H9 (cell line): ENCODE results near the gene TMEM182. TPM values are rescaled to one million over a fixed set of nuclear protein-coding genes. Genes with fewer than 3 reads are reported as not detected.

Experiments used
- DNase-seq: peaks from one replicate; pipeline ENCODE4 v3.0.0-alpha.2; 2017
- H2AFZ ChIP-seq: one replicate; pipeline ENCODE4 v1.6.1; 2013; ENCODE audit warnings: mild to moderate bottlenecking, low read length, control low read depth, moderate library complexity
- H2AK5ac ChIP-seq: 2 replicates; pipeline ENCODE4 v1.6.1; 2013; ENCODE audit warnings: low read length, control low read depth, mixed read lengths; ENCODE audit not compliant: insufficient read length
- H2BK120ac ChIP-seq: one replicate; pipeline ENCODE4 v1.6.1; 2013; ENCODE audit warnings: low read depth, mild to moderate bottlenecking, low read length, control low read depth, inconsistent platforms; ENCODE audit not compliant: poor library complexity, severe bottlenecking
- H2BK12ac ChIP-seq: 2 replicates; pipeline ENCODE4 v1.6.1; 2013; ENCODE audit warnings: low read length, control low read depth, mixed read lengths, low read depth; ENCODE audit not compliant: insufficient read length
- H2BK15ac ChIP-seq: 2 replicates; pipeline ENCODE4 v1.6.1; 2013; ENCODE audit warnings: low read depth, low read length, control low read depth
- H2BK20ac ChIP-seq: one replicate; pipeline ENCODE4 v1.6.1; 2013; ENCODE audit warnings: low read depth, mild to moderate bottlenecking, low read length, control low read depth, inconsistent platforms; ENCODE audit not compliant: poor library complexity, severe bottlenecking
- H2BK5ac ChIP-seq: 2 replicates; pipeline ENCODE4 v1.6.1; 2013; ENCODE audit warnings: low read length, control low read depth, mixed read lengths; ENCODE audit not compliant: insufficient read length
- H3K14ac ChIP-seq: 2 replicates; pipeline ENCODE4 v1.6.1; 2013; ENCODE audit warnings: low read length, control low read depth; ENCODE audit not compliant: insufficient read depth
- H3K18ac ChIP-seq: 2 replicates; pipeline ENCODE4 v1.6.1; 2013; ENCODE audit warnings: low read depth, mild to moderate bottlenecking, mixed read lengths, low read length, control low read depth; ENCODE audit not compliant: insufficient read length
- H3K23ac ChIP-seq: 2 replicates; pipeline ENCODE4 v1.6.1; 2013; ENCODE audit warnings: low read length, control low read depth, mixed read lengths, low read depth; ENCODE audit not compliant: insufficient read length
- H3K23me2 ChIP-seq: 2 replicates; pipeline ENCODE4 v1.6.1; 2013; ENCODE audit warnings: low read depth, mild to moderate bottlenecking, mixed read lengths, low read length, control low read depth; ENCODE audit not compliant: insufficient read length, poor library complexity, severe bottlenecking
- H3K27ac ChIP-seq: 2 replicates; pipeline ENCODE4 v1.5.1; 2013; ENCODE audit warnings: low read length, control low read depth, mixed read lengths, low read depth; ENCODE audit not compliant: insufficient read length
- H3K27me3 ChIP-seq: 2 replicates; pipeline ENCODE4 v1.6.1; 2013; ENCODE audit warnings: low read length, control low read depth, inconsistent platforms; ENCODE audit not compliant: insufficient read depth
- H3K4ac ChIP-seq: 2 replicates; pipeline ENCODE4 v1.6.1; 2013; ENCODE audit warnings: low read depth, mild to moderate bottlenecking, control low read depth, inconsistent platforms, low read length, moderate library complexity
- H3K4me1 ChIP-seq: 2 replicates; pipeline ENCODE4 v1.6.1; 2013; ENCODE audit warnings: low read length, control low read depth, inconsistent platforms; ENCODE audit not compliant: insufficient read depth
- H3K4me2 ChIP-seq: 2 replicates; pipeline ENCODE4 v1.6.1; 2013; ENCODE audit warnings: low read length, control low read depth, mixed read lengths; ENCODE audit not compliant: insufficient read length, insufficient read depth
- H3K56ac ChIP-seq: 2 replicates; pipeline ENCODE4 v1.6.1; 2013; ENCODE audit warnings: low read depth, mild to moderate bottlenecking, mixed read lengths, low read length, control low read depth; ENCODE audit not compliant: insufficient read length
- H3K79me1 ChIP-seq: 2 replicates; pipeline ENCODE4 v1.6.1; 2013; ENCODE audit warnings: low read depth, mild to moderate bottlenecking, moderate library complexity, low read length, control low read depth, inconsistent platforms; ENCODE audit not compliant: insufficient read depth, poor library complexity, severe bottlenecking
- H3K79me2 ChIP-seq: 2 replicates; pipeline ENCODE4 v1.6.1; 2013; ENCODE audit warnings: low read length, control low read depth, inconsistent platforms; ENCODE audit not compliant: insufficient read depth
- H3K9ac ChIP-seq: 2 replicates; pipeline ENCODE4 v1.6.1; 2013; ENCODE audit warnings: low read length, control low read depth, mixed read lengths; ENCODE audit not compliant: insufficient read length; ENCODE audit errors: extremely low read depth
- H3K9me3 ChIP-seq: one replicate; pipeline ENCODE4 v1.6.1; 2013; ENCODE audit warnings: low read depth, low read length, inconsistent platforms; ENCODE audit not compliant: control insufficient read depth
- H3T11ph ChIP-seq: one replicate; pipeline ENCODE4 v1.6.1; 2013; ENCODE audit warnings: mild to moderate bottlenecking, low read length, control low read depth, inconsistent platforms
- H4K20me1 ChIP-seq: one replicate; pipeline ENCODE4 v1.6.1; 2013; ENCODE audit not compliant: control insufficient read depth, insufficient read length, insufficient read depth
- H4K5ac ChIP-seq: 2 replicates; pipeline ENCODE4 v1.6.1; 2013; ENCODE audit warnings: low read depth, mild to moderate bottlenecking, mixed read lengths, low read length, control low read depth; ENCODE audit not compliant: insufficient read length
- H4K8ac ChIP-seq: replicated peaks from 2 replicates; pipeline ENCODE4 v1.6.1; 2013; ENCODE audit warnings: low read length, control low read depth, mixed read lengths, low read depth; ENCODE audit not compliant: insufficient read length
- H4K91ac ChIP-seq: 2 replicates; pipeline ENCODE4 v1.6.1; 2013; ENCODE audit warnings: low read depth, mild to moderate bottlenecking, moderate library complexity, mixed read lengths, low read length, control low read depth; ENCODE audit not compliant: insufficient read length
- H3K27ac Mint-ChIP-seq, 3 experiments: 2 replicates in 2 of 3; 3 replicates in 1 of 3; pipeline ENCODE4 v1.8.0; 2020 to 2021; ENCODE audit warnings: mixed read lengths in 3 of 3, mild to moderate bottlenecking in 1 of 3, moderate library complexity in 1 of 3
- H3K27me3 Mint-ChIP-seq: 2 replicates; pipeline ENCODE4 v1.8.0; 2021; ENCODE audit warnings: low read depth, mild to moderate bottlenecking, moderate library complexity, mixed read lengths
- H3K36me3 Mint-ChIP-seq, 3 experiments: 2 replicates in 2 of 3; 3 replicates in 1 of 3; pipeline ENCODE4 v1.8.0; 2020 to 2021; ENCODE audit warnings: low read depth in 3 of 3, mixed read lengths in 3 of 3; ENCODE audit not compliant: insufficient read depth in 1 of 3
- H3K4me1 Mint-ChIP-seq, 2 experiments: 2 replicates each; pipeline ENCODE4 v1.8.0; 2020; ENCODE audit warnings: mixed read lengths in 2 of 2
- H3K4me3 Mint-ChIP-seq, 2 experiments: 2 replicates in 1 of 2; 3 replicates in 1 of 2; pipeline ENCODE4 v1.8.0; 2020 to 2021; ENCODE audit warnings: mild to moderate bottlenecking in 2 of 2, mixed read lengths in 2 of 2, moderate library complexity in 1 of 2
- H3K9me3 Mint-ChIP-seq, 2 experiments: 2 replicates in 1 of 2; 3 replicates in 1 of 2; pipeline ENCODE4 v1.8.0; 2020; ENCODE audit warnings: mild to moderate bottlenecking in 2 of 2, mixed read lengths in 2 of 2, moderate library complexity in 1 of 2
- CTCF ChIP-seq: fragments of 200-600 bp; sonication (generic); conservative IDR thresholded peaks from 3 replicates; pipeline ENCODE4 v1.8.0; 2021; ENCODE audit warnings: antibody characterized with exemption, mild to moderate bottlenecking
- WGBS: extraction: QIAGEN DNeasy Blood & Tissue Kit; methylation state at CpG from one replicate; pipeline ENCODE4 v1.1.7; 2013; ENCODE audit warnings: missing lambda C conversion rate, low lambda C conversion rate, mixed read lengths; ENCODE audit not compliant: insufficient read length; ENCODE audit errors: extremely low coverage; 5-methylcytosine and 5-hydroxymethylcytosine counted together
- total RNA-seq: library from RNA; stranded (reverse); gene quantifications from 2 replicates; pipeline ENCODE4 v1.2.1, GENCODE V29; 2021

The TMEM182 gene
- total RNA-seq, 1 experiment from 2014 or later = 3.6 TPM

GRCh38 chr2:102801858-102802699 lies 40.2 kb downstream of the TMEM182 start:
- Mint-ChIP-seq H3K4me3 (no peak overlapping the region), H3K9me3 (peaks cover 42 to 50% of the 10 kb centered on the region in 2 experiments)
- H2AFZ ChIP-seq = no peak overlapping the region

More at GRCh38 chr2:102801858-102802699, 40.2 kb downstream of the TMEM182 start:
- no peaks in the 10 kb centered on the region for H3K27me3 ChIP-seq
- H3K4me1 ChIP-seq = no peaks in the 10 kb centered on the region
- H3K18ac ChIP-seq = no peak overlapping the region
- no peak for TF ChIP-seq CTCF
- H2BK120ac ChIP-seq = no peak overlapping the region
- DNase-seq = no peak
- no peak overlapping the region for H3K9ac ChIP-seq
- H3T11ph ChIP-seq = no peak overlapping the region
- H3K23me2 ChIP-seq = no peaks in the 10 kb centered on the region
- no peak overlapping the region for H3K14ac ChIP-seq
- H3K56ac ChIP-seq = no peak overlapping the region
- H2BK5ac ChIP-seq = no peak overlapping the region
- Mint-ChIP-seq H3K27ac (no peak overlapping the region), H3K36me3 (peaks cover 58 to 65% (median 61%) of the 10 kb centered on the region in 3 experiments), H3K27me3 (peaks cover 3% of the 10 kb centered on the region; the same call in 1 of the 2 replicates), H3K4me1 (no peaks in the 10 kb centered on the region)
- H4K8ac ChIP-seq = no peak overlapping the region
- no CpG with 5 or more reads among the region's 11 CpGs for WGBS
- peaks cover 25% of the 10 kb centered on the region for H3K9me3 ChIP-seq
- no peak overlapping the region for H4K5ac ChIP-seq
- no peak overlapping the region for H3K4me2 ChIP-seq
- H3K27ac ChIP-seq = no peak overlapping the region
- no peak overlapping the region for H4K91ac ChIP-seq
- H3K79me1 ChIP-seq = no peaks in the 10 kb centered on the region
- H2BK15ac ChIP-seq = no peak overlapping the region
- H4K20me1 ChIP-seq = no peaks in the 10 kb centered on the region
- H3K23ac ChIP-seq = no peak overlapping the region
- no peaks in the 10 kb centered on the region for H3K79me2 ChIP-seq
- H2BK20ac ChIP-seq = no peak overlapping the region
- no peak overlapping the region for H2AK5ac ChIP-seq
- H3K4ac ChIP-seq = no peak overlapping the region
- no peak overlapping the region for H2BK12ac ChIP-seq
